SK-N-MC (cell line): Measurements from ENCODE around the gene ADGB.
"Not testable (repeated sequence)": the region's sequence is repeated elsewhere in the genome, so short reads cannot be mapped to it uniquely, and the experiment has no call there.

ENCODE experiments used
- DNase-seq: peaks from one replicate; pipeline ENCODE4 v3.0.0-alpha.2; 2011; ENCODE audit warnings: low read depth, low spot score
- H3K27ac ChIP-seq: fragments of 200-600 bp; sonication (generic); 2 replicates; pipeline ENCODE4 v1.5.1; 2016; ENCODE audit warnings: mixed run types
- H3K36me3 ChIP-seq: fragments of 200-600 bp; sonication (generic); 2 replicates; pipeline ENCODE4 v1.6.1; 2017; ENCODE audit warnings: antibody characterized with exemption, low read length, mixed read lengths; ENCODE audit not compliant: insufficient read depth
- H3K4me3 ChIP-seq: fragments of 200-600 bp; sonication (generic); 2 replicates; pipeline ENCODE4 v1.5.1; 2016
- H3K9ac ChIP-seq: fragments of 200-600 bp; sonication (generic); 2 replicates; pipeline ENCODE4 v1.8.0; 2017; ENCODE audit warnings: mixed run types, mixed read lengths; ENCODE audit not compliant: insufficient read length
- H3K9me3 ChIP-seq: fragments of 200-600 bp; sonication (generic); 2 replicates; pipeline ENCODE4 v1.6.1; 2017; ENCODE audit warnings: low read depth, mild to moderate bottlenecking, antibody characterized with exemption, low read length, moderate library complexity, mixed read lengths
- EZH2 ChIP-seq: fragments of 200-600 bp; sonication (generic); IDR thresholded peaks from one replicate; pipeline ENCODE4 v1.6.1; 2017; ENCODE audit warnings: antibody characterized with exemption
- FOXP2 ChIP-seq: optimal IDR thresholded peaks from 2 replicates; pipeline ENCODE3; 2011; ENCODE audit warnings: mild to moderate bottlenecking, moderate library complexity; ENCODE audit not compliant: insufficient read depth; ENCODE audit errors: extremely low read length, control extremely low read depth
- POLR2AphosphoS5 ChIP-seq: IDR thresholded peaks from 2 replicates; pipeline ENCODE4 v1.6.1; 2012; ENCODE audit warnings: mild to moderate bottlenecking, low read depth, low read length, borderline replicate concordance

Gene ADGB

GRCh38 chr6:146813554-146813953, 214.8 kb downstream of the ADGB start:
- no peak overlapping the region for H3K4me3 ChIP-seq
- H3K9me3 ChIP-seq, result no peaks in the 10 kb centered on the region
- no peak for DNase-seq
- no peak overlapping the region for H3K9ac ChIP-seq
- H3K27ac ChIP-seq, result no peak overlapping the region
- no peaks in the 10 kb centered on the region for H3K36me3 ChIP-seq
- TF ChIP-seq EZH2 (no peak), FOXP2 (no peak), POLR2AphosphoS5 (no peak)

GRCh38 chr6:146814148-146814750, 215.5 kb downstream of the ADGB start:
- H3K27ac ChIP-seq, result no peak overlapping the region
- no peaks in the 10 kb centered on the region for H3K36me3 ChIP-seq
- H3K9ac ChIP-seq, result no peak overlapping the region
- H3K9me3 ChIP-seq, result no peaks in the 10 kb centered on the region
- no peak for DNase-seq
- no peak for TF ChIP-seq POLR2AphosphoS5
- TF ChIP-seq FOXP2, result no peak
- no peak for TF ChIP-seq EZH2
- H3K4me3 ChIP-seq, result no peak overlapping the region

DNA sequence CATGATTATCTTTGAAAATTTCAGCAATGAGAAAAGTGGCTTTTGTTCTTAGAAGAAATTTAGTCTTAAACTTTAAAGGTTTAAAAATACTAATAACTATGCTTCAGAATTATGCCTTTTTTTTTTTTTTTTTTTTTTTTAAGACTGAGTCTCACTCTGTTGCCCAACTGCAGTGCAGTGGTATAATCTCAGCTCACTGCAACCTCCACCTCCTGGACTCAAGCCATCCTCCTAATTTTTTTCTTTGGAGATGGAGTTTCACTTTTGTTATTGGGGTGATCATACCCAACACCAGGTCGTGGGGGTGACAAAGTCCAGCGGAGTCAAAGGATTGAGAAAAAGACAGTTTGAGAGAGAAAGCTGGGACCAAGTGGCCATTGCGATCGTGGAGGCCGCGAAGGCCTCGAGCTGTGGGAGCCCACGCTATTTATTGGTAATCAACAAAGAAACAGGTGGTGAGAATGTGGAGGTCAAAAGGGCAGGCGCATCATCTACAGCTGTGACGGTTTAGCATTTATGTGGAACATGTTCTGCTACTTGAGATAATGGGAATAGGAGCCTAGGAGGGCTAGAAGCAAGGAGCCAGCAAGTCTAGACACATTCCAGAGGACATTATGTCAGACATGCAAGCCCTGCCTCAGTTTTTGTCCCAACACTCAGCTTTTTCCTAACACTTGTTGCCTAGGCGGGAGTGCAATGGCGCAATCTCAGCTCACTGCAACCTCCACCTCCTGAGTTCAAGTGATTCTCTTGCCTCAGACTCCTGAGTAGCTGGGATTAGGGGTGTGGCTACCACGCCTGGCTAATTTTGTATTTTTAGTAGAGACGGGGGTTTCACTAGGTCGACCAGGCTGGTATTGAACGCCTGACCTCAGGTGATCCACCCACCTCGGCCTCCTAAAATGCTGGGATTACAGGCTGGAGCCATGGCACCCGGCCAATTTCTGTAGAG, 217.0 kb downstream of the ADGB start:
- not testable (repeated sequence) for DNase-seq, H3K4me3 ChIP-seq, H3K9me3 ChIP-seq, H3K9ac ChIP-seq, H3K27ac ChIP-seq, H3K36me3 ChIP-seq

DNA sequence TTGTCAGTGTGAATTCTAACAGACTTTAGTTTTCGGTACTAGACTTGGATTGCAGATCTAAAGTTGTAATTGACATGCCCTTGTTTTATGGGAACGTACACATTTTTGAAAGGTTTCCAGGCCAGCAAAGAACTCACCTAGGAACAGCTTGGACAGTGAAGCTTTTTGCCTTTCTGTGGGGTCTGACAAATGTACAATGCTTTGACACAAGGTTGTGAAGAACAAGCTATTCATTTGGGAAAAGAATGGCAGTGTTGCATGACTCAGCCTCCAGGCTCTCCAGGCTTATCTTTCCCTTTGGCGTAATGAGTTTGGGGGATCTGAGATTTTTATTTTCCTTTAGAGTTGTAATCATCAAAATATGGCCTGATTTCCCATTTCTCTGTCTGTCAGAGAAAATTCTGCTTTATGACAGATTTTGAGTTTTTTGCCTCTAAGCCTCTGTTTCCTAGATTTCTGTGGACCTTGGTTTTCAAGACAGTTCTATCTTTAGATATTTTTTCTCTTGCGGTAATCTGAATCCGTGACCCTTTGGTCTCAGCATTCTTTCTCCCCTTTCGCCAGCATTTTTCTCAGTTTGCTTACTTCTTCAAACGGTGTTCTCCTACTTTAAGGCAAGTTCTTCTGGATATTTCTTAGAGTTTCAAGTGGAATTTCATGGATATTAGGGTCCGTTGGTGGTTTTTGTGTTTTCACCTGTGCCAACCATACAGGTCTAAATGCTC, 221.0 kb downstream of the ADGB start:
- H3K36me3 ChIP-seq, result no peaks in the 10 kb centered on the region
- DNase-seq, result no peak
- no peak overlapping the region for H3K9ac ChIP-seq
- no peak overlapping the region for H3K4me3 ChIP-seq
- H3K27ac ChIP-seq, result no peak overlapping the region
- H3K9me3 ChIP-seq, result no peaks in the 10 kb centered on the region
- TF ChIP-seq FOXP2, result no peak
- TF ChIP-seq POLR2AphosphoS5, result no peak
- no peak for TF ChIP-seq EZH2

- H3K4me3 ChIP-seq, result no peak overlapping the region
- DNase-seq, result no peak
- H3K9me3 ChIP-seq, result no peaks in the 10 kb centered on the region
- H3K27ac ChIP-seq, result no peak overlapping the region
- H3K36me3 ChIP-seq, result no peaks in the 10 kb centered on the region
- TF ChIP-seq FOXP2 (no peak), EZH2 (no peak), POLR2AphosphoS5 (no peak)
- no peak overlapping the region for H3K9ac ChIP-seq
These were observed 228.6 kb downstream of the ADGB start for GRCh38 chr6:146827216-146827928.

GRCh38 chr6:146829792-146830565, 231.2 kb downstream of the ADGB start:
- Histone ChIP-seq H3K9me3 (no peaks in the 10 kb centered on the region), H3K27ac (no peak overlapping the region), H3K9ac (no peak overlapping the region), H3K4me3 (no peak overlapping the region), H3K36me3 (no peaks in the 10 kb centered on the region)
- DNase-seq, result no peak
- TF ChIP-seq EZH2 (no peak), POLR2AphosphoS5 (no peak), FOXP2 (no peak)

- Histone ChIP-seq H3K9me3 (no peaks in the 10 kb centered on the region), H3K4me3 (no peak overlapping the region), H3K27ac (no peak overlapping the region), H3K9ac (no peak overlapping the region), H3K36me3 (no peaks in the 10 kb centered on the region)
- TF ChIP-seq EZH2 (no peak), FOXP2 (no peak), POLR2AphosphoS5 (no peak)
- no peak for DNase-seq
These were observed 234.4 kb downstream of the ADGB start for GRCh38 chr6:146833157-146833556.

GRCh38 chr6:146840216-146840615, 241.4 kb downstream of the ADGB start:
- no peak overlapping the region for H3K27ac ChIP-seq
- H3K4me3 ChIP-seq, result no peak overlapping the region
- DNase-seq, result no peak
- no peaks in the 10 kb centered on the region for H3K9me3 ChIP-seq
- H3K9ac ChIP-seq, result no peak overlapping the region
- TF ChIP-seq FOXP2 (no peak), EZH2 (no peak), POLR2AphosphoS5 (no peak)
- no peaks in the 10 kb centered on the region for H3K36me3 ChIP-seq
